Activated T-helper 9 cell treated with anti-CD3 and anti-CD28 coated beads, Interleukin-2, amount 50 U/mL, for 16 hours (primary cell): ENCODE data around the gene STARD7.
"Not testable (repeated sequence)": the region's sequence is repeated elsewhere in the genome, so short reads cannot be mapped to it uniquely, and the experiment has no call there.

ENCODE experiments used
- DNase-seq: peaks from one replicate; pipeline ENCODE4 v3.0.0-alpha.2; 2020; ENCODE audit warnings: low read depth

STARD7 gene

DNA sequence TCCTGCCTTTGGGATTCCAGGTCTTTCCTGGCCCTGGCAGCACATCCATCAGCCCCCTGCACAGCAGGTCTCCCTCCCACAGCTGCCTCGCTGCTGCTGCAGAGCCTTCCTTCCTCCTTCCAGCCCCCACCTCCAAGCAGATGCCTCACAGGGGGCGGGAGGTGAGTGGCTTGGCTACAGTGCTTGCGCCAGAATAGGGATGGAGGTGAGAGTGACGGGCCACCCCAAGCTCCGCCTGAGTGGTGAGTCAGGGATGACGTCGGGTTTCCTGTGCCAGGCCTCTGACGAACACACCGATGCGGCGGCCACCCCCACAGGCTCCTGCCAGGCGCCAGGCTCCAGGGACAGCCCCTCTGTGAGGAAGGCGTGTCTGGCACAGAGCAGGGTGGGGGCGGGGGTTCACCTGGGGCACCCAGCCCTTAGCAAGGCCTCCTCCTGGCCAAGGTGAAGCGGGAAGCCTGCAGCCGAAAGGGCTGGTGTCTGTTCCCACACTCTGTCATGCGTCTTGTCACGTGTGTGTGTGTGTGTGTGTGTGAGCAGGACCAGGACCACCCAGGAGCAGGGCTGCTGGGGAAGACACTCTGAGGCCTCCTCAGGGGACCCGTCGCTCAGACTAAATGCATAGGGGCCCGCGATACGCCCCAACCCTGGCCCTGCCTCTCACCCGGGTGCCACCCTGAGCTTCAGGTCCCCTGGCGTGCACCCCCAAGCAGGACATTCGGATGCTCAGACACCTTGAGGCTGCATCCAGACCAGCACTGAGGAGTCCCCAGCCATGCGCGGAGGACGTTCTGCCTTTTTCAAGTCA lies 60.0 kb downstream of the STARD7 start:
- DNase-seq = peak; percentile 94

GRCh38 chr2:96147593-96148201 lies 60.9 kb downstream of the STARD7 start:
- DNase-seq = no peak

GRCh38 chr2:96146881-96147592 lies 61.6 kb downstream of the STARD7 start:
- DNase-seq = no peak

DNA sequence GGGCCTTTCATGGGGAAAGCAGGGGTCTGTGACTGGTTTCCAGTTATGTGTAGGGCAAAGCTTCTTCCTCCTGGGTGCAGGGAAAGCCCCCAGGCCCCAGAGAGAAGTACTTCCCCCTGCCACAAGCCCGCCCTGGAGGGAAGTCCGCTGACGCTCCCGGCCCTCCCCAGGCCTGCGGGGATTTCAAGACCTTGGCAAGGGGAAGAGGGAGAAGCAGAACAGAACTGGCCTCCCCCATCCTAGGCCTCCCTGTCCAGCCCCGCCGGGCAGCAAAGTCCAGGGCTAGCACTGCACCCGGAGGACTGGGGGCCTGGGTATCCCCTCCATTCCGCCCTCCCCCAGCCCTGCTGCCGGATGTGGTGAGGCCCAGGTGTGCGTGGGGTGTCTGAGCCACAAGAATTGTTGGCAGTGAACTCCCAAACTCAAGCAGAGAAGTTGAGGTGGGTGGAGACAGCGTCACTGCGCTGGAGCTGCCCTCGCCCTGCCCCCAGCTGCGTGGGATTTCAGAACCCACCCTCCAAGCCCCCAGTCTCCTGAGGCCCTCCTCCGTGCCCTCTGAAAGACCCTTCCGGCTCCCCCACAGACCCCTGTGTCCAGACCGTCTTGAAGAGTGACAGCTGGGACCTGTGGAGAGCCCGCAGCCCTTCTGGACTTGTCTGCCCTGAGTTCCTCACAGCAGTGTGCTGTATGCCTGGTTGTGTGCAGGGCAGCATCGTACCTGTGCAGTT lies 62.3 kb downstream of the STARD7 start:
- DNase-seq = peak; percentile 83

GRCh38 chr2:96145848-96146152 lies 62.8 kb downstream of the STARD7 start:
- DNase-seq = no peak

DNA sequence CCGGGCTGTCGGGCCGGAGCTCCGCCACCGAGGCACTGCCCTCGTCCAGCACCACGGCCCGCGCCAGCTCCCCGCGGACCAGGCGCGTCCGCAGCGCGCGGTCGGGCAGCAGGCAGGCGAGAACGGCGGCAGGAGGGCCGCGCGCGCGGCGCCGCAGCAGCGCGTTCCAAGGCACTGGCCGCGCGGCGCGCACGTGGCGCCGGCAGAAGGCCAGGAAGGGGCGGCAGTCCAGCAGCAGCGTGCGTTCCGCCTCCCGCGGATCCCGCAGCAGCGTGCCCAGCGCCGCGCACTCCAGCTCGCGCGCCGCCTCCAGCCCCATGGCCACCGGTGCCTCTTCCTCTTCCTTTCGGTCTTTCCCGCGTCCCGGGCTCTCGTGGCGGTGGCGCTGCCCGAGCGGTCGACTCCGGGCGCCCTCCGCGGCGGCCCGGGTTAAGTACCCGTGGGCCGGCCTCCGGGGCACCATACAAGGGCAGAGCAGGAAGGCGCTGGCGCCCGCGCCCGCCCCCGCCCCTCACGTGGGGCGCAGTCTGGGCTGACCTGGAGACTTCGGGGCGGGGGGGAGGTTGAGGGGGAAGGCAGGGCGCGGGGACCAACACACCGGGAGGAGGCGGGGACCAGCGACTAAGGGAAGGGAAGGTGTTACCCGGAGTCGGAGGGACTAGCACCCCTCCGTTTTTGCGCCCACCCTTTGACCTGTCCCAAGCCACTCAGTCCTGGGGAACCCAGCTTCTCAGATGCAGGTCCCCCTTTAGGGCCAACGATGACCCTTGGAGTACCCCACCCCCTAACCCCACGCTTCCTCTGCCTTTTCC lies 63.4 kb downstream of the STARD7 start, which contains the start of gene DUSP2:
Gene DUSP2, minus strand, starts transcription at position 405 of the 812 bp plus-strand sequence. Its CDS starts 86 bp downstream, at position 319.
- DNase-seq = peak; percentile 85

- no peak for DNase-seq
Observed at GRCh38 chr2:96144481-96145035, 64.1 kb downstream of the STARD7 start.

GRCh38 chr2:96143848-96144480 lies 64.7 kb downstream of the STARD7 start:
- no peak for DNase-seq

DNA sequence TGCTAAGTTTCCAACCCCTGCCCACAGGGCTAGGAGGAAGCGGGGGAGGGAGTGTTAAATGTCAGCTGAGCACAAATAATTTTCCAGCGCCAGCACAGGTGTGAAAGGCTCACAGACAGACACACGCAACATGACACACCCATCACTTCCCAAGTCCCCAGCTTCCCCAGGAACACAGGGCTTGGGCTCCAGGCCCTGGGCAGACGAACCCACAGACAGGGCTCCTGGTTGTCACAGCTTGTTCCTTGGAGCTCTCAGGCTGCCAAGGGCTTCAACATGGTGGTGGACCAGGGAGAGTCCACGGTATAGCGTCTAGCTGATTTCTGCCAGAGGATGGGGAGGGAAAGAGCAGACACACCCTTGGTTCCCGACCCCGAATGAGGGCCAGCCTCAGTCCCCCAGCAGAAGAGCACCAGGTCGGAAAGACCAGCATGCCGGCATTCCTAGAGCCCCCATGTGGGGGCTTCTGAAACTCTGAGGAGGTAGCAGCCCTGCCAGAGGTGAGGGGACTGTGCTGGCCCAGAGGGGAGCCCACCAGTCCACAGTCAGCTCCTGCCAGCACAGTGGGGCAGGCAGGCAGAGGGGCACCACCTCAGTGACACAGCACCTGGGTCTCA lies 65.3 kb downstream of the STARD7 start:
- DNase-seq = no peak

DNA sequence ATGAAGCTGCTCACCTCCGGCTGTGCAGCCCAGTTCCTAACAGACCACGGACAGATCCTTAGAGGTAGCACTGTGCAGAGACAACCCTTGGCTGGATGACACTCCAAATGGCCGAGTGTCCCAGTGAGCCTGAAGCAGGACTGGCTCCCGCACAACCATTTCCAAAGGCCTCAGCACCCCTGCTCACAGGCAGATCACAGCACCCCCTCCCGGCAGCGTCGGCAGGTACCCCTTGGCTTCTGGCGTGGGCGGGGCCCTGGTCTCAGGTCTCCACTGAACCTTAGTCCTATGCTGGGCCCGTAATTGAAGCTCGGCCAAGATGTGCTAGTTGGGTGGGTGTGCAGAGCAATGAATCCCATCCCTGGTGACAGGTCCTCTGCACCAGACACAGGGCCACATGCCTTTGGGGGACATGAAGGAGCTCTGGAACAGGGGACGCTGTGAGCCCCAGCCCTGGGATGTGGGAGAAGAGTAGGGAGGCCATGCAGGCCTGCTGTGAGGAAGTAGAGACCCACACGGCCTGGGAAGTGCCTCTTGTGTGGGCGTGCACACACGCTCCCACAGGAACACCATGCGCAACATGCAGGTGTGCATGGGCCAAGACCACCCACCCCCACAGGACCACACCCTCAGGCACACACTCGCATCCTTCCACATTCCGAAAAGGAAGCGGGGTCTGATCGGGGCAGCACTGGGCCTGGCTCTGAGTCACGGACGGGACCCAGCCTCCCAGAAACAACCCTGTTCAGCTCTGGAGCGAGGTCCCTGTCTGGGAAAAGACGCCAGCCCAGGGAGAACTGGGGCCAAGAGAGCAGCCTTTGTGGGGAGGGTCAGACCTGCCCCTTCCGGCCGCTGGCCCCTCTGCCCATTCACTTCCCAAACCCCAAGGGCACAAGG lies 66.2 kb downstream of the STARD7 start:
- peak; percentile 59 for DNase-seq

- DNase-seq = not testable (repeated sequence)
Observed at GRCh38 chr2:96141624-96141967, 67.0 kb downstream of the STARD7 start.

- DNase-seq = no peak
Observed at GRCh38 chr2:96140941-96141623, 67.5 kb downstream of the STARD7 start.

GRCh38 chr2:96139181-96139758 lies 69.4 kb downstream of the STARD7 start:
- no peak for DNase-seq

- peak; percentile 44 for DNase-seq
Observed at GRCh38 chr2:96138179-96139145, 70.2 kb downstream of the STARD7 start, which contains the start of gene ASTL. TSS of gene ASTL (minus strand) at chr2:96138502. CDS start at chr2:96138436, 66 bp downstream.

DNA sequence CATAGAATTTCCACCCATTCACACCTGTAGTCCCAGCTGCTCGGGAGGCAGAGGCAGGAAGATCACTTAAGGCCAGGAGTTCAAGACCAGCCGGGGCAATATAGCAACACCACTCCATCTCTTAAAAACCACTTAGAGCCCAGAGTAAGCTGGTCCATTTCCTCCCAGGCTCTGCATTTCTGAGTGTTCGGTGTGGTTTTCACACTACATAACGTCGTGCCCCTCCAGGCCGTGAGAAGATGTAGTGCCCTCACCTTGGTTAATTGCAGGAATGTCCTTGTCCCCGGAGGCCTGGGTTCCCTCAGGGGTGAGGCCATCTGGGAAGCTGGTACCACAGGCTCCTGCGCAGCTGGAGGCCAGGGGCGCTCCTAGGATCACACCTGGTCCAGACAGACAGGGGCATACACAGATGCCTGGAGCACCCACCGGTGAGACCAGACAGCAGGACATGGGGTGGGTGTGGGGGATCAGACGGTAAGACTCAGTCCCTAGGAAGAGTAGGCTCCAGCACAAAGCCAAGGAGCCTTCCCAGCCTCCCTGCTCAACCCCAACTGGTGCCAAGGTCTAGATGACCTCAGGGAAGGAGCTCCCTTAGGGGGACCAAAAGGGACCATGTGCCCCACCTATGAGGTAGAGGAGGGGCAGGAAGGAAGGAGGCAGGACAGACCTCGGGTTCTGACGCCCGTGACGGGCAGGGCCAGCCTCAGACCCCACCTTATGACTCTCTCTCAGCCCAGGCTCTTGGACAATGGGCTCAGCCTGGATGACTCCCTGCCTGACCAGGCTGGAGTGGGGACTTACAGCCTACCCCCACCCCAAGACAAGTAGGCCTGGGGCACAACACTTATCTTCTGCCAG lies 71.1 kb downstream of the STARD7 start:
- no peak for DNase-seq

DNA sequence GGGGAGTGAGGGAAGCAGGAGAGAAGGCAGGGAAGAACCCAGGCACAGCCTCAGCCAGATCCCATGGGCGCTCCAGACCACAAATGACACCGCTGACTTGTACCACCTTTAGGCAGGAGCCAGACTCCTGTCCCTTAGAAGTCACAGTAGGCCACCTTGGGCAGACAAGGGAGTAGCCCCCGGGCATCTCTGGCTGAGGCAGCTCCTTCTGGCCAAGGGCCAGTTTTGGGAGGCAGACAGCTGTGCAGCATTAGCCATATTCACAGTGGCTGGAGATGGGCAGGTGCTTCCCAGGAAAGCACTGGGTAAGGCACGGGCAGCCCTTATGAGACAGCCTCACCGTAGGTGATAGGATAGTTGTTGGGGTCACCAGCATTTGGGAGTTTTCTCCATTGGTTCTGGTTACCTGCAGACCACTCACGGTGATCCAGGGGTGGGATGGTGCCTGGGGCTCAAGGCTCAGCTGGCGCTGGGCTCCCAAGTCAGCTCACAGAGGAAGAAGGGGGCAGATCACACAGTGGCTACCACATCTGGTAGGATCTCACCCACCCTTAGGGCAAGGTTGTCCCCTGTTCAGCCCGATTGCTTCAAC lies 72.4 kb downstream of the STARD7 start:
- DNase-seq = no peak
